H1 (cell line): ENCODE measurements around the gene DCTN5. TPM values are rescaled to one million over a fixed set of nuclear protein-coding genes. Genes with fewer than 3 reads are reported as not detected.

Experiments
- CTCF ChIA-PET: fragments of 300-600 bp; sonication (Branson Sonifier 250); formaldehyde crosslinking; loops from one replicate; lab custom pipeline; 2021; ENCODE audit not compliant: partially characterized antibody; lab: Charles Lee
- POLR2A ChIA-PET: fragments of 300-600 bp; sonication (Branson Sonifier 250); formaldehyde crosslinking; loops from one replicate; lab custom pipeline; 2021; ENCODE audit warnings: inconsistent platforms; ENCODE audit not compliant: partially characterized antibody; lab: Charles Lee
- DNase-seq, 2 experiments: peaks; one replicate each; pipeline versions ENCODE4 v3.0.0 to v3.0.0-alpha.2; 2010 to 2022; ENCODE audit warnings: low spot score in 2 of 2, low read depth in 1 of 2, mixed read lengths in 1 of 2
- FAIRE-seq: peaks from 2 replicates; lab custom pipeline; 2011; peaks lifted over from hg19 to GRCh38; lab: Jason Lieb, UNC
- H2AFZ ChIP-seq: 2 replicates; pipeline ENCODE4 v1.8.1; 2012; ENCODE audit warnings: low read length, inconsistent platforms
- H2AK5ac ChIP-seq: 2 replicates; pipeline ENCODE4 v1.6.1; 2013; ENCODE audit warnings: low read depth, low read length
- H2BK120ac ChIP-seq: replicated peaks from 2 replicates; pipeline ENCODE3; 2013; ENCODE audit warnings: low read depth, low read length, inconsistent platforms
- H2BK12ac ChIP-seq: 2 replicates; pipeline ENCODE4 v1.6.1; 2013; ENCODE audit warnings: low read depth, low read length
- H2BK15ac ChIP-seq: 2 replicates; pipeline ENCODE4 v1.6.1; 2013; ENCODE audit warnings: low read length
- H2BK20ac ChIP-seq: 2 replicates; pipeline ENCODE4 v1.6.1; 2013; ENCODE audit warnings: low read length
- H2BK5ac ChIP-seq: 2 replicates; pipeline ENCODE4 v1.6.1; 2013; ENCODE audit warnings: low read depth, low read length
- H3K14ac ChIP-seq: 2 replicates; pipeline ENCODE4 v1.6.1; 2013; ENCODE audit warnings: inconsistent platforms; ENCODE audit not compliant: insufficient read length
- H3K18ac ChIP-seq: 2 replicates; pipeline ENCODE4 v1.6.1; 2013; ENCODE audit warnings: low read length; ENCODE audit errors: extremely low read depth
- H3K23ac ChIP-seq: 2 replicates; pipeline ENCODE4 v1.6.1; 2013; ENCODE audit warnings: inconsistent platforms; ENCODE audit not compliant: insufficient read length
- H3K23me2 ChIP-seq: 2 replicates; pipeline ENCODE4 v1.6.1; 2013; ENCODE audit warnings: low read depth, low read length
- H3K27ac ChIP-seq: 2 replicates; pipeline ENCODE4 v1.6.1; 2011; ENCODE audit warnings: low read depth, low read length, inconsistent platforms
- H3K27me3 ChIP-seq, 4 experiments: replicated peaks in 1 of 4; 1 replicate in 1 of 4; 2 replicates in 3 of 4; pipeline versions ENCODE4 v1.6.1 to v1.8.1; 2011 to 2013; ENCODE audit warnings: low read length in 3 of 4, mild to moderate bottlenecking in 3 of 4, inconsistent platforms in 2 of 4, mixed read lengths in 2 of 4, moderate library complexity in 1 of 4; ENCODE audit not compliant: control insufficient read depth in 3 of 4, insufficient read depth in 3 of 4; ENCODE audit errors: extremely low read depth in 1 of 4
- H3K36me3 ChIP-seq, 4 experiments: 2 replicates each; pipeline versions ENCODE4 v1.6.1 to v1.8.1; 2011 to 2013; ENCODE audit warnings: mild to moderate bottlenecking in 4 of 4, low read length in 3 of 4, moderate library complexity in 2 of 4, control low read depth in 1 of 4, inconsistent platforms in 1 of 4; ENCODE audit not compliant: insufficient read depth in 4 of 4, control insufficient read depth in 2 of 4
- H3K4ac ChIP-seq: replicated peaks from 2 replicates; pipeline ENCODE3; 2013; ENCODE audit warnings: low read length, low read depth, mixed read lengths, inconsistent platforms; ENCODE audit not compliant: insufficient read length
- H3K4me1 ChIP-seq, 4 experiments: replicated peaks in 1 of 4; 1 replicate in 1 of 4; 2 replicates in 3 of 4; pipeline versions ENCODE4 v1.6.1 to v1.8.1; 2011 to 2013; ENCODE audit warnings: low read length in 3 of 4, inconsistent platforms in 2 of 4, mixed read lengths in 1 of 4; ENCODE audit not compliant: insufficient read depth in 4 of 4, control insufficient read depth in 3 of 4
- H3K4me2 ChIP-seq, 2 experiments: 2 replicates each; pipeline versions ENCODE4 v1.6.1 to v1.8.1; 2011 to 2013; ENCODE audit warnings: low read depth in 2 of 2, low read length in 2 of 2, control low read depth in 1 of 2, inconsistent platforms in 1 of 2, mild to moderate bottlenecking in 1 of 2; ENCODE audit not compliant: insufficient read depth in 1 of 2
- H3K4me3 ChIP-seq, 4 experiments: fragments of 200-600, 300-600 bp in 1 of 4; sonication (generic), shearing (Covaris generic), sonication (Bioruptor Twin) in 1 of 4; 2 replicates each; pipeline versions ENCODE4 v1.5.1 to v1.8.1; 2011 to 2016; ENCODE audit warnings: low read length in 4 of 4, low read depth in 3 of 4, control low read depth in 2 of 4, inconsistent platforms in 2 of 4, mild to moderate bottlenecking in 2 of 4, mixed read lengths in 1 of 4, moderate library complexity in 1 of 4; ENCODE audit not compliant: insufficient read depth in 2 of 4; ENCODE audit errors: extremely low read depth in 1 of 4
- H3K56ac ChIP-seq: replicated peaks from 2 replicates; pipeline ENCODE3; 2013; ENCODE audit warnings: low read depth, mild to moderate bottlenecking, mixed read lengths, low read length, inconsistent platforms; ENCODE audit not compliant: insufficient read length
- H3K79me1 ChIP-seq: 2 replicates; pipeline ENCODE4 v1.6.1; 2013; ENCODE audit warnings: low read depth, low read length, control low read depth
- H3K79me2 ChIP-seq, 2 experiments: 2 replicates each; pipeline versions ENCODE4 v1.6.1 to v1.8.1; 2012 to 2013; ENCODE audit warnings: low read length in 2 of 2, mild to moderate bottlenecking in 2 of 2, inconsistent platforms in 1 of 2; ENCODE audit not compliant: insufficient read depth in 2 of 2, control insufficient read depth in 1 of 2
- H3K9ac ChIP-seq, 4 experiments: replicated peaks in 1 of 4; 1 replicate in 1 of 4; 2 replicates in 3 of 4; pipeline versions ENCODE4 v1.6.1 to v1.8.1; 2011 to 2013; ENCODE audit warnings: low read depth in 3 of 4, low read length in 3 of 4, control low read depth in 2 of 4, mild to moderate bottlenecking in 2 of 4, moderate library complexity in 2 of 4, inconsistent platforms in 1 of 4; ENCODE audit errors: extremely low read depth in 1 of 4
- H3K9me3 ChIP-seq, 2 experiments: 2 replicates each; pipeline versions ENCODE4 v1.6.1 to v1.8.1; 2012 to 2013; ENCODE audit warnings: mild to moderate bottlenecking in 2 of 2, moderate library complexity in 2 of 2, control low read depth in 1 of 2, inconsistent platforms in 1 of 2, low read depth in 1 of 2, low read length in 1 of 2, mixed read lengths in 1 of 2; ENCODE audit not compliant: insufficient read depth in 2 of 2
- H4K20me1 ChIP-seq, 2 experiments: replicated peaks in 1 of 2; 2 replicates each; pipeline versions ENCODE3 to v1.8.1; 2011 to 2013; ENCODE audit warnings: inconsistent platforms in 2 of 2, low read length in 2 of 2, mild to moderate bottlenecking in 1 of 2; ENCODE audit not compliant: insufficient read depth in 2 of 2, control insufficient read depth in 1 of 2
- H4K5ac ChIP-seq: 2 replicates; pipeline ENCODE4 v1.6.1; 2013; ENCODE audit warnings: low read length, low read depth, mixed read lengths, inconsistent platforms; ENCODE audit not compliant: insufficient read length
- H4K8ac ChIP-seq: 2 replicates; pipeline ENCODE4 v1.8.0; 2013; ENCODE audit warnings: mild to moderate bottlenecking, moderate library complexity, low read length, inconsistent platforms; ENCODE audit not compliant: insufficient read depth; ENCODE audit errors: extremely low read depth
- H4K91ac ChIP-seq: replicated peaks from 2 replicates; pipeline ENCODE3; 2013; ENCODE audit warnings: low read length, mixed read lengths, inconsistent platforms; ENCODE audit not compliant: insufficient read length
- CEBPB ChIP-seq: IDR thresholded peaks from 2 replicates; pipeline ENCODE4 v1.6.1; 2012; ENCODE audit warnings: low read depth, low read length
- TBP ChIP-seq: IDR thresholded peaks from 2 replicates; pipeline ENCODE4 v1.6.1; 2011; ENCODE audit warnings: low read depth, low read length, improper control_type of control experiment
- WGBS, 2 experiments: shearing (Covaris generic) in 1 of 2; methylation state at CpG; one replicate each; pipeline versions ENCODE4 v1.1.6 to v1.1.7; 2013 to 2015; ENCODE audit warnings: low lambda C conversion rate in 2 of 2, mixed read lengths in 2 of 2, inconsistent platforms in 1 of 2, low coverage in 1 of 2, missing lambda C conversion rate in 1 of 2; ENCODE audit not compliant: insufficient replicate concordance in 2 of 2, insufficient coverage in 1 of 2, insufficient read length in 1 of 2; ENCODE audit errors: extremely low coverage in 1 of 2, missing lambda C conversion rate in 1 of 2; 5-methylcytosine and 5-hydroxymethylcytosine counted together
- polyA plus RNA-seq, 7 experiments: library from polyadenylated mRNA; depleted of rRNA in 3 of 7; stranded (reverse) in 5 of 7; unstranded in 2 of 7; fragments of >200 nt in 5 of 7; fragments of 200-250 nt in 2 of 7; gene quantifications; 1 replicate in 5 of 7; 2 replicates in 1 of 7; 4 replicates in 1 of 7; pipeline versions ENCODE4 v1.2.1 to v1.2.3, GENCODE V29; 2011 to 2013; ENCODE audit warnings: missing spikeins in 2 of 7, mixed read lengths in 2 of 7
- total RNA-seq: library from RNA; stranded (reverse); fragmentation: NEBNext Ultra II Directional; extraction: Animal tissue kit (Norgen Biotek cat#: 25700); gene quantifications from 2 replicates; pipeline ENCODE4 v1.2.1, GENCODE V29; 2021

DCTN5 gene
- total and polyA plus RNA-seq, 2 of the 8 experiments (the other 6 are each of a cell fraction or from before 2014, with no cell fraction given) = 36.0 to 74.0 TPM

DNA sequence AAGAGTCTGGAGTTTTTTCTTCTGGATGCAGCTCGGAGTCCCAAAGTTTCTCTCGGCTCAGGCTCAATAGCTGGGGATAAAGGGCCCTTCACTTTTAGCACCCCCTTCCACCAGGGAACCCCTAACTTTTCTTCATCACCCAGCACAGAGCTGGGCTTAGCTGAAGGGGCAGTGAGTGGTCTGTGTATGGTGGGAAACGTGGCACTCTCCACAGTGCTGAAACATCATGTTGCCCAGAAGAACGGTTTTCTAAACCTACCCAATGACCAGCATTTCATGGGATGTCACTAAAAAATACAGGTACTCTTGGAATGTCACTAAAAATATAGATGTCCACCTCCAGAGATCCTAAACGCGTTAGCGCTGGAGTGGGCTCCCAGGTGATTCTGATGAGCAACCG is 59.8 kb downstream of the DCTN5 start:
- no peak for TF ChIP-seq TBP
- TF ChIP-seq CEBPB = no peak
- TF ChIP-seq, all 59 proteins: peak for 0
- Histone ChIP-seq H3K4me2 (peak overlapping the region; percentile 20 to 53; a peak in 1 of 4 replicates), H3K9me3 (no peaks in the 10 kb centered on the region), H3K4ac (no peak overlapping the region), H3K56ac (no peak overlapping the region), H4K5ac (no peak overlapping the region), H3K27me3 (no peaks in the 10 kb centered on the region), H3K27ac (no peak overlapping the region), H3K9ac (no peak overlapping the region), H2AFZ (no peak overlapping the region), H3K79me1 (no peaks in the 10 kb centered on the region), H3K79me2 (no peaks in the 10 kb centered on the region), H2BK20ac (no peak overlapping the region), H3K4me3 (no peak overlapping the region), H3K14ac (no peak overlapping the region), H3K23ac (no peak overlapping the region), H2BK120ac (no peak overlapping the region), H2BK12ac (no peak overlapping the region; the same call in 1 of the 2 replicates), H3K4me1 (peaks cover 0 to 5% (median 3%) of the 10 kb centered on the region in 4 experiments; a peak in 5 of 7 replicates), H4K20me1 (no peaks in the 10 kb centered on the region), H2BK5ac (0 out of 2 replicates have a peak overlapping the region, but pooled peaks have one; percentile 32), H2AK5ac (no peak overlapping the region), H3K18ac (peak overlapping the region; percentile 76), H3K36me3 (no peaks in the 10 kb centered on the region), H4K91ac (peak overlapping the region; percentile 22), H3K23me2 (no peaks in the 10 kb centered on the region), H2BK15ac (no peak overlapping the region), H4K8ac (no peak overlapping the region; the same call in 1 of the 2 replicates)
- ChIA-PET CTCF (interaction anchor here (0.6 to 2.4 kb wide), 9 partner anchors 8 to 336 kb away, joined by 3 to 11 read pairs (median 4); partner anchors contain the start of gene PLK1), POLR2A (interaction anchor here (0.5 to 2.2 kb wide), 9 partner anchors 10 to 85 kb away, joined by 3 to 13 read pairs (median 5); partner anchors contain the start of genes DCTN5, PALB2 and PLK1)
- DNase-seq (no peak), FAIRE-seq (peak; percentile 7)
- WGBS, 2 experiments = 78% methylated on average over 8 of the region's 8 CpGs; no CpG with 5 or more reads in 1 of the 2 experiments
